ACC112 (cell line): ENCODE results near the gene RAC3.

Experiments used
- H2AFZ ChIP-seq: fragments of 200-600 bp; sonication (generic); one replicate; pipeline ENCODE4 v1.6.0; 2017; ENCODE audit warnings: antibody characterized with exemption, low read length; ENCODE audit not compliant: unreplicated experiment
- H3K27ac ChIP-seq: fragments of 200-600 bp; sonication (generic); 2 replicates; pipeline ENCODE4 v1.5.1; 2014; ENCODE audit warnings: low read depth, mild to moderate bottlenecking, antibody characterized with exemption, low read length, moderate library complexity
- H3K27me3 ChIP-seq: fragments of 200-600 bp; sonication (generic); 2 replicates; pipeline ENCODE4 v1.6.1; 2014; ENCODE audit warnings: mild to moderate bottlenecking, antibody characterized with exemption, low read length, moderate library complexity, mixed read lengths; ENCODE audit not compliant: insufficient read depth
- H3K36me3 ChIP-seq: fragments of 200-600 bp; sonication (generic); 2 replicates; pipeline ENCODE4 v1.6.1; 2016; ENCODE audit warnings: mild to moderate bottlenecking, antibody characterized with exemption, low read length, moderate library complexity, mixed read lengths; ENCODE audit not compliant: insufficient read depth
- H3K4me1 ChIP-seq: fragments of 200-600 bp; sonication (generic); one replicate; pipeline ENCODE4 v1.6.1; 2016; ENCODE audit warnings: low read length, mixed read lengths; ENCODE audit not compliant: insufficient read depth, unreplicated experiment, control insufficient read depth
- H3K4me3 ChIP-seq: fragments of 200-600 bp; sonication (generic); 2 replicates; pipeline ENCODE4 v1.5.1; 2014; ENCODE audit warnings: mild to moderate bottlenecking, low read depth, low read length
- H3K79me2 ChIP-seq: fragments of 200-600 bp; sonication (generic); one replicate; pipeline ENCODE4 v1.6.0; 2016; ENCODE audit warnings: low read length; ENCODE audit not compliant: control insufficient read depth, unreplicated experiment, insufficient read depth

The RAC3 gene

DNA sequence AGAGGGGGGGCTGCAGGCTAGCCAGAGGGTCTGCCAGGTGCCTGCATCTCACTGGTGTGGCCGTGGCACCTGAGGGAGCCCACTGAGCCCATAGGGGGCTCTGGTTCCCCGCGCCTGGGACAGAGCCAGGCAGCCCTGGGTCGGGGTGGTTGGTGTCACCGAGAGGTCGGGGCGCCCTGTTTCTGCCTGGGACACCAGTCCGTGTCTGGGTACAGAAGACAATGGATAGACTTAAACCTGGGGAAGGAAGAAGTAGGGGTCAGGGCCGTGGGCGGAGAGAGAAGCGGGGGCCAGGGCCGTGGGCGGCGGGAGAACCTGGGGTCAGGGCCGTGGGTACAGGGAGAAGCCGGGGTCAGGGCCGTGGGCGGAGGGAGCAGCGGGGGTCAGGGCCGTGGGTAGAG is 17.1 kb downstream of the RAC3 start:
- Histone ChIP-seq H3K4me3 (no peak overlapping the region), H3K36me3 (no peaks in the 10 kb centered on the region), H3K79me2 (peaks cover 17% of the 10 kb centered on the region), H3K27ac (no peak overlapping the region), H2AFZ (no peak overlapping the region), H3K4me1 (peaks cover 6% of the 10 kb centered on the region), H3K27me3 (no peaks in the 10 kb centered on the region)

DNA sequence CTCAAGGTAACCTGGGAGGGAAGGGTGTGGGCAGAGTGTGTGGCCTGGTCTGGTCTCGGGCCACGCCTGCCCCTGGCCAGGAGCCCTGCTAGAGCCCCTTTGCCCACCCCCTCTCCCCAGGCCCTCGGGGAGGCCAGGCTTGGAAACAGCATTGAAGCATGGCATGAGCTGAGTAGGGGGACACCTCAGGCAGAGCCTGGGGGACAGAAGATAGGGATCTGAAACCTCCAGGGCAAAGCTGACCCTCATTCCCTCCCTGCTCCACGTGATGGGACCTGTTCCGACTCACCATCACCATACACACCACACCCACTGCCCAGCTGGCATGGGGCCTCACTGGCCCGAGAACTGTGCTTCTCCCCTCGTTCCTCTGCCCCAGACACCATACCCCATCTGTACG is 17.6 kb downstream of the RAC3 start:
- no peaks in the 10 kb centered on the region for H3K27me3 ChIP-seq
- no peak overlapping the region for H3K27ac ChIP-seq
- H2AFZ ChIP-seq, result no peak overlapping the region
- peaks cover 21% of the 10 kb centered on the region for H3K79me2 ChIP-seq
- no peak overlapping the region for H3K4me3 ChIP-seq
- no peaks in the 10 kb centered on the region for H3K36me3 ChIP-seq
- peaks cover 6% of the 10 kb centered on the region for H3K4me1 ChIP-seq

DNA sequence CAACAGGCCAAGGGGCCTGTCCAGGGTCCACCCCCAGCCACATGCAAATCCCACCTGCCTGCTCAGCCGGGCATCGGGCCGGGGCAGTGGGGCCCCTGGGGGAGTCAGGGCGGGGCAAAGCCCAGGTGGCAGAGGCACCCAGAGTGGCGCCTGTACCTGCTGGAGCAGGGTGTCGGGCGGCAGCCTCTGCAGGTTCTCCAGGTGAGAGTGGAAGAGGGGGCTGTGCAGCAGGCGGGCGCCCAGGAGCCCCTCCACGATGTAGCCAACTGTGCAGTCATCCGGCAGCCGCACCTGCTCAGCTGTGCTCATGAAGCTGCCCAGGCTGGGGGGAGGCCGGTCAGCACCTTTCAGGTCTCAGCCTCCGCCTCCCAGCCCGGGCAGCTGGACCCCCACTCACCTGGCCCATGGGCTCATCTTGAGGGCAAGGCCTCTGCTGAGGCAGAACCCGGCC is 18.1 kb downstream of the RAC3 start:
- Histone ChIP-seq H3K4me1 (peaks cover 6% of the 10 kb centered on the region), H3K36me3 (no peaks in the 10 kb centered on the region), H3K27me3 (no peaks in the 10 kb centered on the region), H3K4me3 (no peak overlapping the region; the same call in 1 of the 2 replicates), H3K79me2 (peaks cover 21% of the 10 kb centered on the region), H3K27ac (no peak overlapping the region), H2AFZ (no peak overlapping the region)

DNA sequence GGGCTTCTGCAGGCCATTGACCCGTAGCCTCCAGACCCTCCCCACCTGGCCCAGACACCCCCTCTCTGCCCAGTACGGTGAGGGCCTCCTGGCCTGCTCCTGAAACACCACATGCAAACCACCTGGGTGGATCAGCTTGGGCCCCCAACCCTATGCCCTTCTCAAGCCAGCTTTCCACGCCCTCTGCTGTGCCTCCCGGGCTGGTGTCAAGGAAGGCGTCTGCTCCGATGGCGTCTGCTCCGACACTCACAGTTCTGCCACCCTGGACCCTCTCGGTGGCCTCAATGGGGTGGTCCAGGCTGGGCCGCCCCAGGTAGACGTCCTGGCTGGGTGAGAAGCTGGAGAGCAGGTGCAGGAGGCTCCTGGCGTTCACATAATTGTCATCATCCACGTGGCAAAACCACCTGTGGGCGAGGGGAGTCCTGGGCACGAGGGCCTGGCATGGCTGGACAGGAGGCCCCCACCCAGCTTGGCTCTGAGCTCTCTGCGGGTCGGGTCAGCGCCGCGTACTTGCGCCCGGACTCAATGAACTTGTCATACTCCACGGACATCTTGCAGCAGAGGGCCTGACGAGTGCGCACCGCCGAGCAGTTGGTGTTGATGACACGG is 18.8 kb downstream of the RAC3 start:
- no peaks in the 10 kb centered on the region for H3K27me3 ChIP-seq
- no peak overlapping the region for H2AFZ ChIP-seq
- H3K36me3 ChIP-seq, result no peaks in the 10 kb centered on the region
- no peak overlapping the region for H3K27ac ChIP-seq
- H3K4me3 ChIP-seq, result peak overlapping the region; percentile 88
- peaks cover 21% of the 10 kb centered on the region for H3K79me2 ChIP-seq
- peaks cover 6% of the 10 kb centered on the region for H3K4me1 ChIP-seq

GRCh38 chr17:82050761-82051641 is 19.5 kb downstream of the RAC3 start:
- H3K4me1 ChIP-seq, result peaks cover 6% of the 10 kb centered on the region
- no peak overlapping the region for H2AFZ ChIP-seq

DNA sequence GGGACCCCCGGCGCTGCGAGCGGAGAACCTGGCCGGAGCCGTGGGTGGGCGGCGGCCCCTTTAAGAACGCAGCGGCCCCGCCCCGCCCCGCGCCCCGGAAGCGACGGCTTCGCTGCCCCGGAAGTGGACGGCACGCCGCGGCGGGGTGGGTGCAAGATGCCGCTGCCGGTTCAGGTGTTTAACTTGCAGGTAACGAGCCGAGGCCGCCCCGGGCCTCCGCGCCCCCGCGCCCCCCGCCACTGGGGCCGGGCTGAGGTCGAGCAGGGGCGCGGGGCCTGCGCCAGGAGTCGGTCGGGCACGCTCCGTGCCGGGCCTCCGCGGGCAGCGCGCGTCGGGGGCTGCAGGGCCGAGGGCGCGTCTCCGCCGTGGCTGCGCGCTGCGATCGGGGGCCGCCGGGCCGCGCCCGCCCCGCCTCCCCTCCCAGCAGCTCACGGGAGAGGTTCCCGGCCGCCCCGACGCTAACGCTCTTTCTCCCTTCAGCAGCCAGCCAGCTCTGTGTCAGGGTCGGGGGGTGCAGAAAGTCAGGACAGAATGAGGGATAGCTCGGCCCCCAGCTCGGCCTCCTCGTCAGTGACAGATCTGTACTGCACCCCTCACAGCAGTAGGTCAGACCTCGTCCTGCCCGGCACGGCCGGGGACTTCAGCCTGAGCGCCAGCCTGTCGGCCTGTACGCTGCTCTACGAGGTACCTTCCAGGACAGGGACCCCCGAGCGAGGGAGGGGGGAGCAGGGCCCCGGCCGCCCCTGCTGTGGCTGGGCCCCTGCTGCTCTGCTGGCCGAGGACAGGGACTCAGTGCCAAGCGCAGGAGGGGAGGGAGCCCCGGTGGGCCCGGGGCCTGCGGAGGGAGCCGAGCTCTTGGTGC is 20.5 kb downstream of the RAC3 start, which contains the start of the genes GPS1 and RFNG:
GPS1 (plus strand) TSS at position 123 of the 862 bp plus-strand sequence; CDS start at position 157, 34 bp downstream.
RFNG (minus strand) TSS at position 36 of the 862 bp plus-strand sequence. CDS start 45 bp downstream, outside the sequence.
- Histone ChIP-seq H3K36me3 (peaks cover 4% of the 10 kb centered on the region; the same call in 1 of the 2 replicates), H3K27me3 (no peaks in the 10 kb centered on the region), H3K4me1 (peaks cover 6% of the 10 kb centered on the region), H3K4me3 (peak within 1 kb of the TSS; percentile 88), H3K27ac (no peak within 1 kb of the TSS), H2AFZ (peak within 1 kb of the TSS; percentile 81), H3K79me2 (peaks cover 21% of the 10 kb centered on the region)

More at GRCh38 chr17:82050761-82051641, 19.5 kb downstream of the RAC3 start:
- peaks cover 21% of the 10 kb centered on the region for H3K79me2 ChIP-seq
- peak overlapping the region; percentile 88 for H3K4me3 ChIP-seq
- H3K27ac ChIP-seq, result no peak overlapping the region
- H3K36me3 ChIP-seq, result no peaks in the 10 kb centered on the region
- H3K27me3 ChIP-seq, result no peaks in the 10 kb centered on the region

DNA sequence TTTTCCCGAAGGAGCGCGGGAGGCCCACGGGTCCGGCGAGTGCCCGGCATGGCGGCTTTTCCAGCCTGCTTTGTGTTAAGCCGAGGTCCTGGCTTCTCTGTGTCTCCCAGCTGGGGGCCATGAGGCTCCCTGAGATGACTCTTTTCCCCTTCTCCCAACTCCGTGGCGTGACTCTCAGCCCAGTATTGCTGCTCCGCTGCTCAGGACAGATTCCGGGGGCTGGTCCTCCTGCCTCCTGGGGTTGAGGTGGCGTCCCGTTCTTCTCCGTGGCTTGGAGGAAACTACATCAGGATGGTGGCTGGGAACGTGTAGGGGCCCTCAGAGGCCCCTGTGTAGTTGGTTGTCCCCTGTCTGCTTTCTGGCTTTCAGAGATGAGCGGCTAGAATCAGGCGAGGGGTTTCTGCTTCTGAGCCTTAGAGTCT is 21.2 kb downstream of the RAC3 start:
- H3K27me3 ChIP-seq, result no peaks in the 10 kb centered on the region
- peak overlapping the region; percentile 88 for H3K4me3 ChIP-seq
- H3K27ac ChIP-seq, result no peak overlapping the region
- H2AFZ ChIP-seq, result no peak overlapping the region
- peaks cover 6% of the 10 kb centered on the region for H3K4me1 ChIP-seq
- H3K79me2 ChIP-seq, result peaks cover 21% of the 10 kb centered on the region
- peaks cover 4% of the 10 kb centered on the region; the same call in 1 of the 2 replicates for H3K36me3 ChIP-seq

DNA sequence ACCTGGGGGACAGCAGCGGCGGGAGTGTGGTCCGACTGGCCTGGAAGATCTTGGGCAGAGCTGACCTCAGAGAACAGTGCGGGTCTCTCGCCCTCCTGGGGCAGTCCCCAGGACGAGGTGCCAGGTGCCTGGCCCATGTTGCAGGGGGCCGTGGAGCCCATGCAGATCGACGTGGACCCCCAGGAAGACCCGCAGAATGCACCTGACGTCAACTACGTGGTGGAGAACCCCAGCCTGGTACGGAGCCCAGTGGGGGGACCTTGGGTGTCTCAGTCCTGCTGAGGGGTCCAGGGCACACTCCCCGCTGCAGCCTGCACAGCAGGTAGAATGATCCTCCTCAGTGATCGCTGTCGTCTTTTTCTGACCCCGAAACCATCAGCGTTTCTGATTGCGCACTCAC is 21.7 kb downstream of the RAC3 start:
- Histone ChIP-seq H3K4me3 (peak overlapping the region; percentile 88), H2AFZ (no peak overlapping the region), H3K79me2 (peaks cover 21% of the 10 kb centered on the region), H3K27ac (no peak overlapping the region), H3K27me3 (no peaks in the 10 kb centered on the region), H3K36me3 (peaks cover 4% of the 10 kb centered on the region; the same call in 1 of the 2 replicates), H3K4me1 (peaks cover 6% of the 10 kb centered on the region)

DNA sequence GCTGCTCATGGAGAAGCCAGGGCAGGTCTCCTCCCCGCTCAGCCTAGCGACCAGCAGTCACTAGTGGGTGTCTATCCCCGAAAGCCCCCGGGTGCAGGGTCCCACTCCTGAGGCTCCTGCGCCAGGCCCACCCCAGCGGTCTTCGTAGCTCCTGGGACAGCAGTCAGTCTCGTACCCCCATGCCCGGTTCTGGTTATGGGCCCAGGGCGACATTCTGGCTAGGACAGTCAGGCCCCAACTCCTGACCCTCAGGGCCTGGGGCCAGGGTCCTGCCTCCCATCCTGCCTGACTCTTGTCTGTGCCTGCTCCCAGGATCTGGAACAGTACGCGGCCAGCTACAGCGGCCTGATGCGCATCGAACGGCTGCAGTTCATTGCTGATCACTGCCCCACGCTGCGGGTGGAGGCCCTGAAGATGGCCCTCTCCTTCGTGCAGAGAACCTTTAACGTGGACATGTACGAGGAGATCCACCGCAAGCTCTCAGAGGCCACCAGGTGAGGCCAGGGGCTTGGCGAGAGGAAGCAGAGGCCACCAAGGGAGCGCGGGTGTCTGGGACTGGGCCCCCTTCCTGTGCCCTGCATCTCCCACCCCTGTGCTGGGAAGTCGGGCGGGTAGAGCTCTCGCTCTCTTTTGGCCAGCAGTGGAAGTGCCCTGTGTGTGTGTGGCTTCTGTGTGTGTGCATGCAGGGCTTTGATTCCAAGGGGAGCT is 22.2 kb downstream of the RAC3 start:
- Histone ChIP-seq H3K4me3 (peak overlapping the region; percentile 88; the same call in 1 of the 2 replicates), H3K4me1 (peaks cover 6% of the 10 kb centered on the region), H3K36me3 (peaks cover 4% of the 10 kb centered on the region; the same call in 1 of the 2 replicates), H2AFZ (no peak overlapping the region), H3K27ac (no peak overlapping the region), H3K79me2 (peaks cover 21% of the 10 kb centered on the region), H3K27me3 (no peaks in the 10 kb centered on the region)
